ENCODE data around the gene PAWR. TPM values are rescaled to one million over a fixed set of nuclear protein-coding genes. Genes with fewer than 3 reads are reported as not detected.

The PAWR gene
- total and polyA plus RNA-seq, 2 experiments from 2014 or later = 54.4 to 62.6 TPM

DNA sequence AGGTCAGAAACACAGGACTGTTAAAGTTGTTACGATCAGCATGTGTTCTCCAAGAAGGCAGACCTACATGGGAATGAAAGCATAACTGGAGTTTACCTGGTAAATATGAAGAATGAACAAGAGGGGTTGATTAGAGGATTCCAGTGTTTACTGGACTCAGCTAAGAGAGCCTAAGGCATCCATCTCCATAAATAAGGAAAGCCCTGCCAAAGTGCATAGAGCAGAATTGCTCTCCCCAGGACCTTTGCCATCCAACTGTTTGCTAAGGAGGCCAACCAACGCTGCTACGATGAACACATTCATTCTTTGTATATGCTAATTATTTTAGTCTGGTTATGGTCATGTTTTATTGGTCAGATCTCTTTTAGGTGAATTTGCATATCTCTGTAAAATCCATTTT is 17.1 kb upstream of the PAWR start:
- no peaks in the 10 kb centered on the region for H3K79me2 ChIP-seq (ENCODE audit: insufficient read depth)
- TF ChIP-seq EZH2phosphoT487 (IDR thresholded peaks at IDR 0.05; ENCODE audit: insufficient read depth, low read depth) (no peak), EZH2 (IDR thresholded peaks at IDR 0.05; ENCODE audit: insufficient read depth, poor library complexity, severe bottlenecking) (no peak)
- no peaks in the 10 kb centered on the region for H3K36me3 ChIP-seq (ENCODE audit: low read depth)
- WGBS, 2 experiments (ENCODE audit: low coverage in 1 of 2, low lambda C conversion rate in 2 of 2, missing lambda C conversion rate in 2 of 2) = 71 to 81% methylated on average over 3 of the region's 3 CpGs
- H3K4me1 ChIP-seq (ENCODE audit: insufficient read depth) = peaks cover 10% of the 10 kb centered on the region
- peaks cover 11% of the 10 kb centered on the region; the same call in 1 of the 2 replicates for H3F3A ChIP-seq (ENCODE audit: insufficient read depth)
- in situ Hi-C loops (cut with MboI) = no loop called here
- H3K27me3 ChIP-seq (replicated peaks; ENCODE audit: insufficient read depth) = no peaks in the 10 kb centered on the region
- no peak overlapping the region for H3K9ac ChIP-seq
- H3K9me3 ChIP-seq (ENCODE audit: low read depth) = no peaks in the 10 kb centered on the region
- no peaks in the 10 kb centered on the region for H3K9me2 ChIP-seq (ENCODE audit: insufficient read depth)
- H4K20me1 ChIP-seq (ENCODE audit: insufficient read depth) = no peaks in the 10 kb centered on the region
- H2AFZ ChIP-seq = no peak overlapping the region
- H3K27ac ChIP-seq = no peak overlapping the region
- no peak overlapping the region for H3K4me2 ChIP-seq (ENCODE audit: unreplicated experiment)
- DNase-seq = no peak
- no peak overlapping the region for H3K4me3 ChIP-seq

- Histone ChIP-seq H3K9me3 (ENCODE audit: low read depth) (no peaks in the 10 kb centered on the region), H3K4me3 (no peak overlapping the region), H3K27me3 (replicated peaks; ENCODE audit: insufficient read depth) (no peaks in the 10 kb centered on the region), H3K9ac (no peak overlapping the region), H3K9me2 (ENCODE audit: insufficient read depth) (no peaks in the 10 kb centered on the region), H2AFZ (no peak overlapping the region), H4K20me1 (ENCODE audit: insufficient read depth) (no peaks in the 10 kb centered on the region), H3K4me2 (ENCODE audit: unreplicated experiment) (no peak overlapping the region), H3K79me2 (ENCODE audit: insufficient read depth) (no peaks in the 10 kb centered on the region), H3K4me1 (ENCODE audit: insufficient read depth) (peaks cover 10% of the 10 kb centered on the region), H3K36me3 (ENCODE audit: low read depth) (no peaks in the 10 kb centered on the region), H3K27ac (no peak overlapping the region), H3F3A (ENCODE audit: insufficient read depth) (peaks cover 11% of the 10 kb centered on the region; the same call in 1 of the 2 replicates)
- TF ChIP-seq EZH2 (IDR thresholded peaks at IDR 0.05; ENCODE audit: insufficient read depth, poor library complexity, severe bottlenecking) = no peak
- TF ChIP-seq EZH2phosphoT487 (IDR thresholded peaks at IDR 0.05; ENCODE audit: insufficient read depth, low read depth) = no peak
- DNase-seq = peak; percentile 36
- 46 to 50% methylated on average over 3 of the region's 3 CpGs for WGBS, 2 experiments (ENCODE audit: low coverage in 1 of 2, low lambda C conversion rate in 2 of 2, missing lambda C conversion rate in 2 of 2)
- in situ Hi-C loops (cut with MboI) = no loop called here
These were observed 15.9 kb upstream of the PAWR start for GRCh38 chr12:79706676-79707075.

DNA sequence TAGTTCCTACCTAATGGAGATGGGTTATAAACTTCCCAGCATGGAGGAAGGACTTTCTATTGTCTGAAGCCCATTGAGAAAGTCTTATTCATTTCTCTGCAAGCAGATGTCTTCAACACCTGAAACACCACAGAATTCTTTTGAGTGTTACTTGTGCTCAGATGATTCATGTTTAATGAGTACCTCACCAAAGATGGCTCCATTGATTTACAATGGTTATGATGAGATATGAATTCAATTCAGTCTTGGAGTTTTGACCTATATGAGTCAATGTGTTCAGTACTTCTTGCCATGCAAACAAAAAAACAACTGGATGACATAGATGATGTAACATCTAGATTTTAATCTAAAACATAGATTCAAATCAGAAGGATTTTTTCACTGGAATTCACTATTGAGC is 15.4 kb upstream of the PAWR start:
- DNase-seq = peak; percentile 49
- no peak overlapping the region for H3K4me2 ChIP-seq (ENCODE audit: unreplicated experiment)
- no peaks in the 10 kb centered on the region for H3K9me3 ChIP-seq (ENCODE audit: low read depth)
- no peaks in the 10 kb centered on the region for H3K79me2 ChIP-seq (ENCODE audit: insufficient read depth)
- H3K9ac ChIP-seq = no peak overlapping the region
- no peak overlapping the region for H3K27ac ChIP-seq
- no peaks in the 10 kb centered on the region for H3K36me3 ChIP-seq (ENCODE audit: low read depth)
- no peaks in the 10 kb centered on the region for H3K27me3 ChIP-seq (replicated peaks; ENCODE audit: insufficient read depth)
- H3F3A ChIP-seq (ENCODE audit: insufficient read depth) = peaks cover 11% of the 10 kb centered on the region; the same call in 1 of the 2 replicates
- in situ Hi-C loops (cut with MboI) = no loop called here
- TF ChIP-seq EZH2phosphoT487 (IDR thresholded peaks at IDR 0.05; ENCODE audit: insufficient read depth, low read depth) = no peak
- TF ChIP-seq EZH2 (IDR thresholded peaks at IDR 0.05; ENCODE audit: insufficient read depth, poor library complexity, severe bottlenecking) = no peak
- H4K20me1 ChIP-seq (ENCODE audit: insufficient read depth) = no peaks in the 10 kb centered on the region
- H3K4me3 ChIP-seq = no peak overlapping the region
- H2AFZ ChIP-seq = no peak overlapping the region
- peaks cover 10% of the 10 kb centered on the region for H3K4me1 ChIP-seq (ENCODE audit: insufficient read depth)
- H3K9me2 ChIP-seq (ENCODE audit: insufficient read depth) = no peaks in the 10 kb centered on the region

DNA sequence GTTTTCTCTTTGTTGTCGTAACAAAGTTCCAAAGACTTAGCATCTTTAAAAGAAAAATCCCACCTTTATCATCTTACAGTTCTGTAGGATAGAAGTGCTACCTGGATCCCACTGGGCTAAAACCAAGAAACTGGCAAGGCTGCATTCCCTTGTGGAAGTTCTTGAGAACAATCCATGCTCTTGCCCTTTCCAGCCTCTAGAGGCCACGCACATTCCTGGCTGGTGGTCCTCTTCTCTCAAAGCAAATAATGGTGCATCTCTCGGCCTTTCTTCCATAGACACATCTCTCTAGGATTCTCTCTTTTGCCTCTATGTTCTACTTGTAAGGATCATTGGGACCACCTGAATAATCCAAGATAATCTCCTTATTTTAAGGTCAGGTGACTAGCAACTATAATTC is 8.2 kb upstream of the PAWR start:
- Histone ChIP-seq H4K20me1 (ENCODE audit: insufficient read depth) (no peaks in the 10 kb centered on the region), H2AFZ (no peak overlapping the region), H3K9me3 (ENCODE audit: low read depth) (no peaks in the 10 kb centered on the region), H3K79me2 (ENCODE audit: insufficient read depth) (no peaks in the 10 kb centered on the region), H3K36me3 (ENCODE audit: low read depth) (no peaks in the 10 kb centered on the region), H3K9ac (no peak overlapping the region), H3K9me2 (ENCODE audit: insufficient read depth) (no peaks in the 10 kb centered on the region), H3K27me3 (replicated peaks; ENCODE audit: insufficient read depth) (no peaks in the 10 kb centered on the region), H3K27ac (no peak overlapping the region), H3K4me1 (ENCODE audit: insufficient read depth) (no peaks in the 10 kb centered on the region), H3K4me3 (no peak overlapping the region), H3F3A (ENCODE audit: insufficient read depth) (no peaks in the 10 kb centered on the region), H3K4me2 (ENCODE audit: unreplicated experiment) (no peak overlapping the region)
- no peak for DNase-seq
- WGBS, 2 experiments (ENCODE audit: low coverage in 1 of 2, low lambda C conversion rate in 2 of 2, missing lambda C conversion rate in 2 of 2) = 83 to 92% methylated on average over 3 of the region's 3 CpGs
- in situ Hi-C loops (cut with MboI) = no loop called here
- no peak for TF ChIP-seq EZH2phosphoT487 (IDR thresholded peaks at IDR 0.05; ENCODE audit: insufficient read depth, low read depth)
- TF ChIP-seq EZH2 (IDR thresholded peaks at IDR 0.05; ENCODE audit: insufficient read depth, poor library complexity, severe bottlenecking) = no peak

DNA sequence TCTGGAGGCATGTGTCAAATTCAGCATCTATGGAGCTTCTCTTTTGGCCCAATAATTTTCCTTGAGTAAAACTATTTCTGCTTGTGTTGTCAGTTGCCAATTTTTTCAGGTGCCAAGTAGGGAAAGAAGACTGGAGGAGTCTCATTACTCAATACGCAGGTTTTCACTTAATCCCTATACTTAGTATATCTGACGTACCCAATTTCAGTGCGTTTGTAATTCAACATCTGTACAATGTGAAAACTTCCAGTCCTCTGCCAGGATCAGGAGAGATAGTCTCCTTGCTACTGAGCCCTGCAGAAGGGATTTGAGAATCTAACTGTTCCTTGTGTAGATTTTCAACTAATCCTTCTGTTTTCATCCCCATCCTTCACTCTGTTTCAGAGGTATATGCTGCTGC is 5.7 kb upstream of the PAWR start:
- TF ChIP-seq EZH2 (IDR thresholded peaks at IDR 0.05; ENCODE audit: insufficient read depth, poor library complexity, severe bottlenecking) (no peak), EZH2phosphoT487 (IDR thresholded peaks at IDR 0.05; ENCODE audit: insufficient read depth, low read depth) (no peak)
- H3K4me2 ChIP-seq (ENCODE audit: unreplicated experiment) = no peak overlapping the region
- no peak overlapping the region for H3K4me3 ChIP-seq
- H3K27ac ChIP-seq = no peak overlapping the region
- H3K79me2 ChIP-seq (ENCODE audit: insufficient read depth) = 0 out of 2 replicates have a peak, but pooled peaks cover 6% of the 10 kb centered on the region
- H2AFZ ChIP-seq = no peak overlapping the region
- H3F3A ChIP-seq (ENCODE audit: insufficient read depth) = peaks cover 19% of the 10 kb centered on the region
- H4K20me1 ChIP-seq (ENCODE audit: insufficient read depth) = no peaks in the 10 kb centered on the region
- no peak overlapping the region for H3K9ac ChIP-seq
- H3K36me3 ChIP-seq (ENCODE audit: low read depth) = no peaks in the 10 kb centered on the region
- no peak for DNase-seq
- no peaks in the 10 kb centered on the region for H3K9me2 ChIP-seq (ENCODE audit: insufficient read depth)
- no peaks in the 10 kb centered on the region for H3K27me3 ChIP-seq (replicated peaks; ENCODE audit: insufficient read depth)
- H3K4me1 ChIP-seq (ENCODE audit: insufficient read depth) = peaks cover 20% of the 10 kb centered on the region
- in situ Hi-C loops (cut with MboI) = no loop called here
- no peaks in the 10 kb centered on the region for H3K9me3 ChIP-seq (ENCODE audit: low read depth)
- 68 to 69% methylated on average over 3 of the region's 3 CpGs for WGBS, 2 experiments (ENCODE audit: low coverage in 1 of 2, low lambda C conversion rate in 2 of 2, missing lambda C conversion rate in 2 of 2)
